ENCODE results near the gene GALNT18. TPM values are rescaled to one million over a fixed set of nuclear protein-coding genes. Genes with fewer than 3 reads are reported as not detected.

Gene GALNT18
- total and polyA plus RNA-seq, 2 of the 4 experiments (the other 2 are of a cell fraction), result 9.5 to 11.3 TPM

- H2BK20ac ChIP-seq (ENCODE audit: low read depth, low read length), result no peak overlapping the region
- no peak overlapping the region for H3K4me3 ChIP-seq (ENCODE audit: insufficient read depth, low read depth, low read length)
- no peaks in the 10 kb centered on the region for H3K9me3 ChIP-seq (ENCODE audit: control insufficient read depth, insufficient read depth, low read length)
- intact Hi-C loops (cut with micrococcal nuclease) (no loop called here), in situ Hi-C loops (cut with MboI; ENCODE audit: low sequenced_read_pairs) (no loop called here), dilution Hi-C loops (cut with HindIII; ENCODE audit: low sequenced_read_pairs, unreplicated experiment) (no loop called here)
- H2BK5ac ChIP-seq (ENCODE audit: low read depth, low read length, poor library complexity, severe bottlenecking), result no peak overlapping the region
- H3K18ac ChIP-seq (ENCODE audit: low read depth, low read length), result no peak overlapping the region
- no peak overlapping the region for H3K56ac ChIP-seq (ENCODE audit: extremely low read depth, insufficient read depth, low read length)
- ATAC-seq (ENCODE audit: low read depth) (no peak), DNase-seq (no peak)
- no peak overlapping the region for H2BK120ac ChIP-seq (ENCODE audit: low read depth, low read length)
- H4K91ac ChIP-seq (ENCODE audit: insufficient read depth, low read depth, low read length), result no peak overlapping the region
- no peak overlapping the region for H3K14ac ChIP-seq (replicated peaks; ENCODE audit: low read depth, low read length)
- no peaks in the 10 kb centered on the region for H3K36me3 ChIP-seq (ENCODE audit: control insufficient read depth, insufficient read depth, low read length)
- H4K8ac ChIP-seq (ENCODE audit: low read depth in 2 of 2, low read length in 2 of 2), result no peak overlapping the region
- H2AFZ ChIP-seq (replicated peaks; ENCODE audit: low read length, poor library complexity), result no peak overlapping the region
- no peaks in the 10 kb centered on the region for H3K4me1 ChIP-seq (ENCODE audit: control insufficient read depth, insufficient read depth, low read length)
- CTCF ChIA-PET, result no interaction called here
- no peak overlapping the region for H2AK9ac ChIP-seq (replicated peaks; ENCODE audit: low read depth, low read length, poor library complexity)
- no CpG with 5 or more reads among the region's 2 CpGs for WGBS, 2 experiments (ENCODE audit: extremely low coverage in 2 of 2, insufficient read length in 1 of 2)
- no peak overlapping the region for H3K9ac ChIP-seq (ENCODE audit: low read depth, low read length)
- no peak overlapping the region for H2AK5ac ChIP-seq (ENCODE audit: low read depth, low read length)
- H3K4ac ChIP-seq (ENCODE audit: low read depth, low read length), result no peak overlapping the region
- peaks cover 4% of the 10 kb centered on the region for H3K27me3 ChIP-seq (ENCODE audit: control insufficient read depth, insufficient read depth, low read length)
- TF ChIP-seq NFE2L2 (IDR thresholded peaks at IDR 0.05; ENCODE audit: low read depth, low read length), result no peak
- no peak for TF ChIP-seq CHD1 (IDR thresholded peaks at IDR 0.05; ENCODE audit: low read depth, low read length)
- no peak for TF ChIP-seq FOS (IDR thresholded peaks at IDR 0.05; ENCODE audit: low read depth, low read length)
- TF ChIP-seq MAFK (IDR thresholded peaks at IDR 0.05; ENCODE audit: low read depth, low read length), result no peak
- no peak for TF ChIP-seq MAZ (IDR thresholded peaks at IDR 0.05; ENCODE audit: borderline replicate concordance, low read depth, low read length)
- TF ChIP-seq POLR2A (IDR thresholded peaks at IDR 0.05; ENCODE audit: low read depth, low read length), result no peak
- no peak for TF ChIP-seq BHLHE40 (IDR thresholded peaks at IDR 0.05; ENCODE audit: low read depth, low read length)
- TF ChIP-seq SMC3 (IDR thresholded peaks at IDR 0.05; ENCODE audit: low read depth, low read length), result no peak
- no peak for TF ChIP-seq MXI1 (IDR thresholded peaks at IDR 0.05; ENCODE audit: borderline replicate concordance, low read depth, low read length)
- no peak for TF ChIP-seq USF2 (IDR thresholded peaks at IDR 0.05; ENCODE audit: low read depth, low read length)
- TF ChIP-seq CTCF (conservative IDR thresholded peaks at IDR 0.05; ENCODE audit: low read depth, low read length), result no peak
- TF ChIP-seq CEBPB (IDR thresholded peaks at IDR 0.05; ENCODE audit: low read depth, low read length), result no peak
- TF ChIP-seq RAD21 (IDR thresholded peaks at IDR 0.05; ENCODE audit: low read length), result no peak
- no peak for TF ChIP-seq RCOR1 (IDR thresholded peaks at IDR 0.05; ENCODE audit: insufficient replicate concordance, low read length)
- no peak for TF ChIP-seq ELK1 (IDR thresholded peaks at IDR 0.05; ENCODE audit: borderline replicate concordance, low read depth, low read length)
- TF ChIP-seq RFX5 (IDR thresholded peaks at IDR 0.05; ENCODE audit: low read depth, low read length), result no peak
- no TSS peak for BruUV-seq (replicated peaks)
- POLR2A ChIA-PET (ENCODE audit: unreplicated experiment), result no interaction called here
- H3K23ac ChIP-seq (ENCODE audit: low read depth, low read length), result no peak overlapping the region
- H3K4me2 ChIP-seq (ENCODE audit: low read depth, low read length), result no peak overlapping the region
- no peak overlapping the region for H2BK15ac ChIP-seq (ENCODE audit: low read depth, low read length)
- no peak overlapping the region for H4K5ac ChIP-seq (ENCODE audit: low read depth, low read length)
- H3K9me1 ChIP-seq (ENCODE audit: insufficient read depth, low read length), result no peaks in the 10 kb centered on the region
- no peaks in the 10 kb centered on the region for H4K20me1 ChIP-seq (ENCODE audit: insufficient read depth, low read length)
- no peak overlapping the region for H3K27ac ChIP-seq (ENCODE audit: insufficient read depth, low read length)
- no peaks in the 10 kb centered on the region for H3K79me1 ChIP-seq (ENCODE audit: low read depth in 1 of 2, low read length in 2 of 2)
Observed at GRCh38 chr11:11491014-11491413, 130.8 kb downstream of the GALNT18 start.

Data from IMR-90 (cell line).